ENCODE results near the gene PTGR3. TPM values are rescaled to one million over a fixed set of nuclear protein-coding genes. Genes with fewer than 3 reads are reported as not detected.

Gene PTGR3
- total and polyA plus RNA-seq, 2 donors (not counting 1 experiment from before 2014, with no cell fraction given), result 27.5 to 30.2 TPM

DNA sequence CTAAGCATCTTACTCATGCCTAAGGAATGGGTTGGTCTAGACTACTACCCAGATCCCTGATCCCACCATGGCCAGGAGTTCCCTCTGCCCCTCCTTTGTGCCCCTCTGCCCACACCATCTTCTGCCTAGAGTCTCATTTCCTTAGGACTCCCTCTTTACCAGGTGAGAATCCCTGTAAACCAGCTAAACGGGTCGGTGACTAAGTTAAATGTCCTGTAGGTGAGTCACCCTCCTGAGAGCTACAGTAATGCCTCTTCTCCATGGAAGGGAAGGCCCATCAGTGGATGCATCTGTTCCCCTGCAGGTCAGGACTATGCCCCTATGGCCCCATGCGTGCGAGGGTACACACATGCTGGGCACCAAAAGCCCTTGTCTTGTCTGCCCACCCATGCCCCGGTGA lies 25.4 kb downstream of the PTGR3 start:
- no peak for DNase-seq

DNA sequence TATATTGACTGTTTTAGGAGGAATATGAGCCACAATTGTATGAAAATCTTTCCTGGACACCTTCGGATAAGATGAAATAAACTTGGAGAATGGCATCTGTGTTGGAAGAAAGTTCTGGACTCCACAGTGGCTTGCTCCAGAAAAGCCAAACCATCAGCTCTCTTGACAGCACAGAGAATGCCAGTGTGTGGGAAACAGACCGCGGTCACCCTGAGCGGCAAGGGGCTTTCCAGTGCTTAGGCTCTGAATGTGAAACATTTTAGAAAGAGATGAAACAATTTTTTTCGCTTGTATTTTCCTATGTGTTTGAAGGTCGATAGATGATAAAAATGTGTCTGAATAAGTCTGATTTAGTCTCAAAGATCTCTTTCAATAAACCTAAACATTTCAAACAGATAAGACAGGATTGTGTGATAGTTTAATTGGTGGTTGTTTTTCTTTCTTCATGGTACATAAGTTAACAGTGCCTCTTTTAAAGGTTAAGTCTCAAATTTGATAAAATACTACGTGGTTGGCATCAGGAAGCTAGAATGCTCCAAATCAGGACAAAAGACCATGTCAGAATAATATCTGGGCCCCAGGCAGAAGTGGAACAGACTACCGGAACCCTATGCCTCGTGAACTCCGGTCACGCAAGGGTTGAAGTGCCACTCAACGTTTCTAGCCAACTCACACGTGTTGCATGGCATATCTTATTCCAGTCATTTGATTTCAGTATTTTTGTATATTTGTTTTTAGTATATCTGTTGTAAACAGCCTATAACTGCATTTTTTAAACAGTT lies 28.9 kb downstream of the PTGR3 start:
- intact Hi-C loops (cut with micrococcal nuclease), result no loop called here
- Histone ChIP-seq H4K20me1 (ENCODE audit: control insufficient read depth, insufficient read depth, low read length, poor library complexity, severe bottlenecking) (no peaks in the 10 kb centered on the region), H3K36me3 (replicated peaks in 1 of 2; ENCODE audit: control extremely low read depth in 1 of 2, control insufficient read depth in 1 of 2, extremely low read depth in 1 of 2, insufficient read depth in 2 of 2, low read length in 1 of 2) (no peaks in the 10 kb centered on the region), H3K4me2 (replicated peaks; ENCODE audit: low read depth, low read length, poor library complexity, severe bottlenecking) (no peak overlapping the region), H3K27me3 (replicated peaks in 1 of 4; ENCODE audit: control extremely low read depth in 1 of 4, control insufficient read depth in 3 of 4, insufficient read depth in 4 of 4, low read length in 3 of 4) (no peaks in the 10 kb centered on the region), H3K9ac (ENCODE audit: low read length) (no peak overlapping the region), H3K4me3 (ENCODE audit: control extremely low read depth in 1 of 5, extremely low read depth in 1 of 5, insufficient read depth in 1 of 5, low read depth in 2 of 5, low read length in 4 of 5) (no peak overlapping the region), H3K79me2 (ENCODE audit: control insufficient read depth, insufficient read depth, low read length) (no peaks in the 10 kb centered on the region), H3K4me1 (ENCODE audit: control insufficient read depth in 2 of 2, insufficient read depth in 2 of 2, low read length in 2 of 2) (no peaks in the 10 kb centered on the region), H3K27ac (ENCODE audit: low read length in 2 of 2) (no peak overlapping the region), H2AFZ (ENCODE audit: insufficient read depth, low read depth, low read length, poor library complexity, severe bottlenecking) (no peak overlapping the region), H3K9me3 (ENCODE audit: control extremely low read depth in 1 of 3, control insufficient read depth in 2 of 3, insufficient read depth in 1 of 3, low read length in 2 of 3) (peaks cover 0 to 9% (median 0%) of the 10 kb centered on the region in 3 donors)
- Mint-ChIP-seq H3K9me3 (ENCODE audit: insufficient read depth) (no peaks in the 10 kb centered on the region), H3K27me3 (peaks cover 20% of the 10 kb centered on the region), H3K4me1 (no peaks in the 10 kb centered on the region), H3K4me3 (no peak overlapping the region), H3K27ac (no peak overlapping the region)
- ATAC-seq (ENCODE audit: low read depth) (no peak), DNase-seq (no peak)
- 97% methylated on average over 9 of the region's 13 CpGs for WGBS (ENCODE audit: insufficient coverage)
- ChIA-PET POLR2A (no interaction called here), CTCF (no interaction called here)
- TF ChIP-seq EZH2 (IDR thresholded peaks at IDR 0.05; ENCODE audit: borderline replicate concordance, insufficient read depth, low read depth, low read length, poor library complexity, severe bottlenecking), result no peak
- TF ChIP-seq, protein P1, sequence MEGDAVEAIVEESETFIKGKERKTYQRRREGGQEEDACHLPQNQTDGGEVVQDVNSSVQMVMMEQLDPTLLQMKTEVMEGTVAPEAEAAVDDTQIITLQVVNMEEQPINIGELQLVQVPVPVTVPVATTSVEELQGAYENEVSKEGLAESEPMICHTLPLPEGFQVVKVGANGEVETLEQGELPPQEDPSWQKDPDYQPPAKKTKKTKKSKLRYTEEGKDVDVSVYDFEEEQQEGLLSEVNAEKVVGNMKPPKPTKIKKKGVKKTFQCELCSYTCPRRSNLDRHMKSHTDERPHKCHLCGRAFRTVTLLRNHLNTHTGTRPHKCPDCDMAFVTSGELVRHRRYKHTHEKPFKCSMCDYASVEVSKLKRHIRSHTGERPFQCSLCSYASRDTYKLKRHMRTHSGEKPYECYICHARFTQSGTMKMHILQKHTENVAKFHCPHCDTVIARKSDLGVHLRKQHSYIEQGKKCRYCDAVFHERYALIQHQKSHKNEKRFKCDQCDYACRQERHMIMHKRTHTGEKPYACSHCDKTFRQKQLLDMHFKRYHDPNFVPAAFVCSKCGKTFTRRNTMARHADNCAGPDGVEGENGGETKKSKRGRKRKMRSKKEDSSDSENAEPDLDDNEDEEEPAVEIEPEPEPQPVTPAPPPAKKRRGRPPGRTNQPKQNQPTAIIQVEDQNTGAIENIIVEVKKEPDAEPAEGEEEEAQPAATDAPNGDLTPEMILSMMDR (IDR thresholded peaks at IDR 0.05), result no peak

More for the DNA sequence above, 25.4 kb downstream of the PTGR3 start:
- no peak overlapping the region for H2AFZ ChIP-seq (ENCODE audit: insufficient read depth, low read depth, low read length, poor library complexity, severe bottlenecking)
- no peaks in the 10 kb centered on the region for H4K20me1 ChIP-seq (ENCODE audit: control insufficient read depth, insufficient read depth, low read length, poor library complexity, severe bottlenecking)
- Mint-ChIP-seq H3K9me3 (ENCODE audit: insufficient read depth) (no peaks in the 10 kb centered on the region), H3K4me1 (no peaks in the 10 kb centered on the region), H3K27ac (no peak overlapping the region), H3K27me3 (peaks cover 40% of the 10 kb centered on the region), H3K4me3 (no peak overlapping the region)
- no peak overlapping the region for H3K27ac ChIP-seq (ENCODE audit: low read length in 2 of 2)
- H3K4me3 ChIP-seq (ENCODE audit: control extremely low read depth in 1 of 5, extremely low read depth in 1 of 5, insufficient read depth in 1 of 5, low read depth in 2 of 5, low read length in 4 of 5), result no peak overlapping the region
- ChIA-PET POLR2A (no interaction called here), CTCF (no interaction called here)
- H3K9ac ChIP-seq (ENCODE audit: low read length), result no peak overlapping the region
- peaks cover 0 to 11% (median 0%) of the 10 kb centered on the region in 4 experiments for H3K27me3 ChIP-seq (replicated peaks in 1 of 4; ENCODE audit: control extremely low read depth in 1 of 4, control insufficient read depth in 3 of 4, insufficient read depth in 4 of 4, low read length in 3 of 4)
- H3K79me2 ChIP-seq (ENCODE audit: control insufficient read depth, insufficient read depth, low read length), result no peaks in the 10 kb centered on the region
- WGBS (ENCODE audit: insufficient coverage), result 77% methylated on average over 5 of the region's 5 CpGs
- no peak overlapping the region for H3K4me2 ChIP-seq (replicated peaks; ENCODE audit: low read depth, low read length, poor library complexity, severe bottlenecking)
- no peaks in the 10 kb centered on the region for H3K36me3 ChIP-seq (replicated peaks in 1 of 2; ENCODE audit: control extremely low read depth in 1 of 2, control insufficient read depth in 1 of 2, extremely low read depth in 1 of 2, insufficient read depth in 2 of 2, low read length in 1 of 2)
- peaks cover 0 to 12% (median 0%) of the 10 kb centered on the region in 3 donors for H3K9me3 ChIP-seq (ENCODE audit: control extremely low read depth in 1 of 3, control insufficient read depth in 2 of 3, insufficient read depth in 1 of 3, low read length in 2 of 3)
- intact Hi-C loops (cut with micrococcal nuclease), result no loop called here
- no peak for ATAC-seq (ENCODE audit: low read depth)
- H3K4me1 ChIP-seq (ENCODE audit: control insufficient read depth in 2 of 2, insufficient read depth in 2 of 2, low read length in 2 of 2), result no peaks in the 10 kb centered on the region
- no peak for TF ChIP-seq EZH2 (IDR thresholded peaks at IDR 0.05; ENCODE audit: borderline replicate concordance, insufficient read depth, low read depth, low read length, poor library complexity, severe bottlenecking)
- TF ChIP-seq, protein P1 (IDR thresholded peaks at IDR 0.05), result no peak
